ENCODE data around the gene TMEM120A.

TMEM120A gene

GRCh38 chr7:75987026-75987804 lies 7.2 kb downstream of the TMEM120A start:
- Mint-ChIP-seq H3K4me1 (peaks cover 19% of the 10 kb centered on the region), H3K36me3 (ENCODE audit: low read depth) (peaks cover 10% of the 10 kb centered on the region), H3K27me3 (ENCODE audit: low read depth) (no peaks in the 10 kb centered on the region), H3K4me3 (no peak overlapping the region), H3K9me3 (no peaks in the 10 kb centered on the region), H3K27ac (no peak overlapping the region)
- TF ChIP-seq CTCF (IDR thresholded peaks at IDR 0.05; ENCODE audit: unreplicated experiment in 3 of 3), result no peak

GRCh38 chr7:75986147-75986781 lies 8.1 kb downstream of the TMEM120A start:
- TF ChIP-seq CTCF (IDR thresholded peaks at IDR 0.05; ENCODE audit: unreplicated experiment in 3 of 3), result no peak
- Mint-ChIP-seq H3K4me1 (peaks cover 19% of the 10 kb centered on the region), H3K4me3 (no peak overlapping the region), H3K36me3 (ENCODE audit: low read depth) (peaks cover 10% of the 10 kb centered on the region), H3K27me3 (ENCODE audit: low read depth) (no peaks in the 10 kb centered on the region), H3K9me3 (no peaks in the 10 kb centered on the region), H3K27ac (no peak overlapping the region)

GRCh38 chr7:75985518-75986146 lies 8.8 kb downstream of the TMEM120A start:
- Mint-ChIP-seq H3K36me3 (ENCODE audit: low read depth) (peaks cover 10% of the 10 kb centered on the region), H3K9me3 (no peaks in the 10 kb centered on the region)
- no peak for TF ChIP-seq CTCF (IDR thresholded peaks at IDR 0.05; ENCODE audit: unreplicated experiment in 3 of 3)

GRCh38 chr7:75985009-75985517 lies 9.3 kb downstream of the TMEM120A start:
- Mint-ChIP-seq H3K4me3 (no peak overlapping the region), H3K36me3 (ENCODE audit: low read depth) (peaks cover 12% of the 10 kb centered on the region), H3K9me3 (no peaks in the 10 kb centered on the region), H3K4me1 (peaks cover 10% of the 10 kb centered on the region), H3K27me3 (ENCODE audit: low read depth) (no peaks in the 10 kb centered on the region), H3K27ac (no peak overlapping the region)
- no peak for TF ChIP-seq CTCF (IDR thresholded peaks at IDR 0.05; ENCODE audit: unreplicated experiment in 3 of 3)

More at GRCh38 chr7:75985518-75986146, 8.8 kb downstream of the TMEM120A start:
- Mint-ChIP-seq H3K27ac (no peak overlapping the region), H3K4me1 (peaks cover 13% of the 10 kb centered on the region), H3K27me3 (ENCODE audit: low read depth) (no peaks in the 10 kb centered on the region), H3K4me3 (no peak overlapping the region)

GRCh38 chr7:75984130-75985008 lies 10.0 kb downstream of the TMEM120A start:
- Mint-ChIP-seq H3K4me3 (no peak overlapping the region), H3K4me1 (peaks cover 5% of the 10 kb centered on the region), H3K27me3 (ENCODE audit: low read depth) (no peaks in the 10 kb centered on the region), H3K9me3 (no peaks in the 10 kb centered on the region), H3K36me3 (ENCODE audit: low read depth) (peaks cover 15% of the 10 kb centered on the region), H3K27ac (no peak overlapping the region)
- no peak for TF ChIP-seq CTCF (IDR thresholded peaks at IDR 0.05; ENCODE audit: unreplicated experiment in 3 of 3)

All from nephron (organoid).